Measurements from ENCODE around the gene TFB1M.
A peak's percentile ranks its signal among the peaks of the same experiment; 100 is the strongest.

TFB1M gene

GRCh38 chr6:155267411-155267810 lies 46.9 kb downstream of the TFB1M start:
- Histone ChIP-seq H4K20me1 (no peaks in the 10 kb centered on the region), H3K4me1 (peaks cover 0 to 9% (median 3%) of the 10 kb centered on the region in 10 experiments; a peak in 14 of 20 replicates), H3K27me3 (no peaks in the 10 kb centered on the region), H3K9ac (no peak overlapping the region), H3K9me3 (replicated peaks in 1 of 11) (peaks cover 0 to 8% (median 0%) of the 10 kb centered on the region in 11 experiments; a peak in 2 of 22 replicates), H3K27ac (no peak overlapping the region), H3K4me2 (no peak overlapping the region), H3K4me3 (no peak overlapping the region), H3K36me3 (peaks cover 30 to 64% (median 48%) of the 10 kb centered on the region in 11 experiments)
- TF ChIP-seq Cebpa-rat (IDR thresholded peaks at IDR 0.05) = no peak

DNA sequence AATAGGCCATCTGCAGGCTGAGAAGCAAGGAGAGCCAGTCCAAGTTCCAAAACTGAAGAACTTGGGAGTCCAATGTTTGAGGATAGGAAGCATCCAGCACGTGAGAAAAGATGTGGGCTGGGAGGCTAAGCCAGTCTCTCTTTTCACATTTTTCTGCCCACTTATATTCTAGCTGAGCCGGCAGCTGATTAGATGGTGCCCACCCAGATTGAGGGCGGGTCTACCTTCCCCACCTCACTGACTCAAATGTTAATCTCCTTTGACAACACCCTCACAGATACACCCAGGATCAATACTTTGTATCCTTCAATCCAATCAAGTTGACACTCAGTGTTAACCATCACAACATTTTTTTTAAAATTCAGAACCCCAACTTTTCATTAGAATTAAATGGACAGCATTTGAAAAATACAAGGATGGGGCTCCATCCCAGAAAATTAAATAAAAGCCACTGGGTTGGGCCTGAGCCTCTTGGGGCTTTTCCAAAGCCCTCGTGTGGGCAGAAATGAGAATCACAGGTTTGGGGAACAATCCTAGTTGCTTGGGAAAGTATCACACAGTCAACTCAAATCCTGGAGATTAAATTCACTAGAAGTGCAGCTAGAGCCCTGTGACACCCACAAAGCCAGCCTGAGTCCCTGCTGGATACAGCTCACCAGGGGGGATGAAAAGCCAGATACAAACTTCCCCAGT lies 48.3 kb downstream of the TFB1M start:
- H3K4me3 ChIP-seq = no peak overlapping the region
- no peaks in the 10 kb centered on the region for H3K27me3 ChIP-seq
- TF ChIP-seq Cebpa-rat (IDR thresholded peaks at IDR 0.05) = no peak
- H3K9ac ChIP-seq = no peak overlapping the region
- H3K9me3 ChIP-seq (replicated peaks in 1 of 11) = peaks cover 0 to 8% (median 0%) of the 10 kb centered on the region in 11 experiments; a peak in 2 of 22 replicates
- H3K4me2 ChIP-seq = no peak overlapping the region
- 0 out of 22 replicates have a peak, but pooled peaks cover 0 to 6% (median 0%) of the 10 kb centered on the region in 11 experiments for H4K20me1 ChIP-seq
- H3K36me3 ChIP-seq = peaks cover 30 to 64% (median 42%) of the 10 kb centered on the region in 11 experiments
- H3K4me1 ChIP-seq = peaks cover 0 to 20% (median 16%) of the 10 kb centered on the region in 10 experiments; a peak in 15 of 20 replicates
- no peak overlapping the region for H3K27ac ChIP-seq

GRCh38 chr6:155264693-155265320 lies 49.5 kb downstream of the TFB1M start:
- H3K36me3 ChIP-seq = peaks cover 27 to 66% (median 40%) of the 10 kb centered on the region in 11 experiments
- H3K27me3 ChIP-seq = no peaks in the 10 kb centered on the region
- H3K9me3 ChIP-seq (replicated peaks in 1 of 11) = peaks cover 0 to 8% (median 0%) of the 10 kb centered on the region in 11 experiments; a peak in 2 of 22 replicates
- no peak overlapping the region for H3K4me3 ChIP-seq
- peaks cover 0 to 29% (median 22%) of the 10 kb centered on the region in 10 experiments; a peak in 15 of 20 replicates for H3K4me1 ChIP-seq
- H4K20me1 ChIP-seq = 0 out of 22 replicates have a peak, but pooled peaks cover 0 to 6% (median 0%) of the 10 kb centered on the region in 11 experiments
- H3K9ac ChIP-seq = no peak overlapping the region
- TF ChIP-seq Cebpa-rat (IDR thresholded peaks at IDR 0.05) = no peak
- no peak overlapping the region for H3K4me2 ChIP-seq
- no peak overlapping the region for H3K27ac ChIP-seq

- Histone ChIP-seq H3K4me3 (no peak within 1 kb of the TSS), H3K4me1 (peaks cover 0 to 29% (median 22%) of the 10 kb centered on the region in 10 experiments; a peak in 15 of 20 replicates), H3K27ac (no peak within 1 kb of the TSS), H3K9me3 (replicated peaks in 1 of 11) (peaks cover 0 to 8% (median 0%) of the 10 kb centered on the region in 11 experiments; a peak in 2 of 22 replicates), H3K36me3 (peaks cover 35 to 70% (median 52%) of the 10 kb centered on the region in 11 experiments), H3K9ac (no peak within 1 kb of the TSS), H3K27me3 (no peaks in the 10 kb centered on the region), H3K4me2 (no peak within 1 kb of the TSS), H4K20me1 (0 out of 22 replicates have a peak, but pooled peaks cover 0 to 6% (median 0%) of the 10 kb centered on the region in 11 experiments)
- TF ChIP-seq Cebpa-rat (IDR thresholded peaks at IDR 0.05) = no peak
Measured at GRCh38 chr6:155263373-155264063, 50.8 kb downstream of the TFB1M start, which contains the start of gene CLDN20. TSS of gene CLDN20 (plus strand) at chr6:155264013. CDS start at chr6:155275720, 11,707 bp downstream.

DNA sequence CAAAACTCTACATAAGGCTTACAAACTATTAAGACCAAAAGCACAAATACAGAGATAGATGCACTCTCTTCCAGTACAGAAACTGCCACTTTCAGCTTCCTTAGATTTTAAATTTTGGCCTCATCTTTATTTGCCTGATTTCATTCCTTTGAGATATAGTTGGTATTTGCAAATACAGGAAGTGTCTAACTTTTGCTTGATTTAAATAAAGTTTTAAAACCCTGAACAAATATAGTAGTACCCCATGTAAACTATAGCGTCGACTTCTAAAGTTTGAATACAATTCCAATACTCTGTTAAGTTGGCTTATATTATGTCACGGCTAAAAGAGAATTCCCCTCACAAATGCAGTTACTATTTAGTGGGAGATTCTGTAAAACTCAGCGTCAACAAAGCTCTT lies 51.6 kb downstream of the TFB1M start:
- H3K27me3 ChIP-seq = no peaks in the 10 kb centered on the region

GRCh38 chr6:155261111-155261900 lies 53.0 kb downstream of the TFB1M start:
- Histone ChIP-seq H3K4me1 (peaks cover 0 to 29% (median 22%) of the 10 kb centered on the region in 10 experiments; a peak in 15 of 20 replicates), H3K9me3 (replicated peaks in 1 of 11) (no peaks in the 10 kb centered on the region), H3K9ac (no peak overlapping the region), H3K27ac (no peak overlapping the region), H4K20me1 (0 out of 22 replicates have a peak, but pooled peaks cover 0 to 6% (median 0%) of the 10 kb centered on the region in 11 experiments), H3K4me2 (peak overlapping the region in 7 of 11 experiments; percentile 29 to 50 (median 39); a peak in 10 of 22 replicates), H3K36me3 (peaks cover 48 to 78% (median 59%) of the 10 kb centered on the region in 11 experiments), H3K27me3 (no peaks in the 10 kb centered on the region), H3K4me3 (no peak overlapping the region)
- no peak for TF ChIP-seq Cebpa-rat (IDR thresholded peaks at IDR 0.05)

More for the DNA sequence above, 51.6 kb downstream of the TFB1M start:
- Histone ChIP-seq H3K4me2 (peak overlapping the region in 6 of 11 experiments; percentile 15 to 50 (median 40); a peak in 9 of 22 replicates), H3K4me1 (peaks cover 0 to 29% (median 22%) of the 10 kb centered on the region in 10 experiments; a peak in 15 of 20 replicates), H3K9ac (no peak overlapping the region), H3K36me3 (peaks cover 44 to 78% (median 61%) of the 10 kb centered on the region in 11 experiments), H3K27ac (no peak overlapping the region), H3K9me3 (replicated peaks in 1 of 11) (peaks cover 0 to 8% (median 0%) of the 10 kb centered on the region in 11 experiments; a peak in 2 of 22 replicates), H3K4me3 (no peak overlapping the region), H4K20me1 (0 out of 22 replicates have a peak, but pooled peaks cover 0 to 6% (median 0%) of the 10 kb centered on the region in 11 experiments)
- TF ChIP-seq Cebpa-rat (IDR thresholded peaks at IDR 0.05) = no peak

DNA sequence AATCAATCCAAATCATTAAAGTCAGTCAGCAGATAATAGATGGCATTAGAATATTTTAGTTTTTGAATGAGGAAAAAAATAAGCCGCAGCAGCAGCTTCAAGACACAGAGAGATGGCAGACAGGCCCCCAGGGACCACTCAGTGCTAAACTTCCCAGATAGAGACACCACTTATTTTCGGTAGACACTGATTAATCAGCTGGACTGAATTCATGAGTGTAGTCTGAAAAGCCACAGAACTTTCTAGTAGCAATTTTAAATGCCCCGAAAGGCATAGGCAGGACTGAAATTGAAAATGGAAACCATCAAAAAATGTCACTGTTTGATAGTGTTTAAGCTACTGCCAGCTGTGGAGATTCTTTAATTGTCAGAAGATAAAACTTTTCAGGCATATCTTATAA lies 53.6 kb downstream of the TFB1M start:
- Histone ChIP-seq H3K4me1 (peaks cover 0 to 29% (median 22%) of the 10 kb centered on the region in 10 experiments; a peak in 15 of 20 replicates), H3K4me2 (peak overlapping the region in 5 of 11 experiments; percentile 1 to 50 (median 29); a peak in 6 of 22 replicates), H3K27me3 (no peaks in the 10 kb centered on the region), H3K4me3 (no peak overlapping the region), H3K27ac (no peak overlapping the region), H3K36me3 (peaks cover 54 to 79% (median 63%) of the 10 kb centered on the region in 11 experiments), H3K9me3 (replicated peaks in 1 of 11) (no peaks in the 10 kb centered on the region), H3K9ac (0 out of 22 replicates have a peak overlapping the region, but pooled peaks of 1 of the 11 experiments have one; percentile 5), H4K20me1 (0 out of 22 replicates have a peak, but pooled peaks cover 0 to 6% (median 0%) of the 10 kb centered on the region in 11 experiments)
- no peak for TF ChIP-seq Cebpa-rat (IDR thresholded peaks at IDR 0.05)
